ACHN (cell line): ENCODE data around the gene CEP350.
"Not testable (repeated sequence)": the region's sequence is repeated elsewhere in the genome, so short reads cannot be mapped to it uniquely, and the experiment has no call there.

Source experiments
- DNase-seq: peaks from one replicate; pipeline ENCODE4 v3.0.0-alpha.2; 2015
- in situ Hi-C: cut with HindIII; loops from 2 replicates; pipeline ENCODE4 v1.10.0; 2017; ENCODE audit warnings: low sequenced_read_pairs, low pct_ligation_motif_present, low pct_unique_long_range_greater_than_20kb

CEP350 gene

GRCh38 chr1:180133688-180134087 is 179.1 kb downstream of the CEP350 start:
- in situ Hi-C loops = not testable (repeated sequence)

GRCh38 chr1:180135535-180135934 is 180.9 kb downstream of the CEP350 start:
- in situ Hi-C loops = no loop called here
- no peak for DNase-seq

More at GRCh38 chr1:180133688-180134087, 179.1 kb downstream of the CEP350 start:
- DNase-seq = not testable (repeated sequence)

- in situ Hi-C loops = no loop called here
- DNase-seq = no peak
These were observed 181.8 kb downstream of the CEP350 start for GRCh38 chr1:180136331-180136967.

GRCh38 chr1:180136968-180137356 is 182.4 kb downstream of the CEP350 start:
- DNase-seq = no peak
- in situ Hi-C loops = no loop called here

GRCh38 chr1:180137776-180138175 is 183.2 kb downstream of the CEP350 start:
- no peak for DNase-seq
- in situ Hi-C loops = no loop called here

GRCh38 chr1:180141381-180141934 is 186.8 kb downstream of the CEP350 start:
- DNase-seq = no peak
- in situ Hi-C loops = no loop called here

GRCh38 chr1:180143359-180143758 is 188.7 kb downstream of the CEP350 start:
- no peak for DNase-seq
- in situ Hi-C loops = no loop called here

GRCh38 chr1:180144659-180145357 is 190.2 kb downstream of the CEP350 start:
- in situ Hi-C loops = no loop called here
- DNase-seq = no peak

- in situ Hi-C loops = no loop called here
- DNase-seq = no peak
These were observed 190.8 kb downstream of the CEP350 start for GRCh38 chr1:180145446-180145845.

- DNase-seq = no peak
- in situ Hi-C loops = no loop called here
These were observed 196.4 kb downstream of the CEP350 start for GRCh38 chr1:180150982-180151381.

GRCh38 chr1:180151508-180151907 is 196.9 kb downstream of the CEP350 start:
- peak; percentile 39 for DNase-seq
- in situ Hi-C loops = no loop called here

- DNase-seq = no peak
- in situ Hi-C loops = no loop called here
These were observed 198.0 kb downstream of the CEP350 start for GRCh38 chr1:180152588-180152987.

GRCh38 chr1:180153032-180153431 is 198.4 kb downstream of the CEP350 start:
- DNase-seq = no peak
- in situ Hi-C loops = no loop called here

GRCh38 chr1:180154003-180154324 is 199.4 kb downstream of the CEP350 start:
- in situ Hi-C loops = no loop called here
- no peak for DNase-seq

- peak; percentile 89 for DNase-seq
- in situ Hi-C loops = no loop called here
These were observed 199.9 kb downstream of the CEP350 start, which contains the start of gene QSOX1 for GRCh38 chr1:180154325-180155181. QSOX1 (plus strand) TSS chr1:180154869; CDS start chr1:180154908, 39 bp downstream.

GRCh38 chr1:180155182-180155682 is 200.6 kb downstream of the CEP350 start:
- DNase-seq = peak; percentile 24
- in situ Hi-C loops = no loop called here

GRCh38 chr1:180156201-180156600 is 201.6 kb downstream of the CEP350 start:
- no peak for DNase-seq
- in situ Hi-C loops = no loop called here

- in situ Hi-C loops = no loop called here
- no peak for DNase-seq
These were observed 202.1 kb downstream of the CEP350 start for GRCh38 chr1:180156631-180157091.

- DNase-seq = no peak
- in situ Hi-C loops = no loop called here
These were observed 202.5 kb downstream of the CEP350 start for GRCh38 chr1:180157108-180157507.
